Measurements from ENCODE around the gene KCTD16. TPM values are rescaled to one million over a fixed set of nuclear protein-coding genes. Genes with fewer than 3 reads are reported as not detected.

Gene KCTD16
- total RNA-seq, 1 donor from 2014 or later = not detected

GRCh38 chr5:144473650-144474049, 303.0 kb downstream of the KCTD16 start:
- no peaks in the 10 kb centered on the region for H3K4me1 Mint-ChIP-seq
- H3K4me3 Mint-ChIP-seq = no peak overlapping the region
- intact Hi-C loops (cut with micrococcal nuclease) = no loop called here
- H3K27me3 Mint-ChIP-seq = no peaks in the 10 kb centered on the region
- H3K36me3 Mint-ChIP-seq (ENCODE audit: low read depth) = no peaks in the 10 kb centered on the region
- H3K9me3 Mint-ChIP-seq = no peaks in the 10 kb centered on the region
- H3K27ac Mint-ChIP-seq = no peak overlapping the region
- no peak for DNase-seq

- H3K27me3 Mint-ChIP-seq = no peaks in the 10 kb centered on the region
- H3K4me3 Mint-ChIP-seq = no peak overlapping the region
- intact Hi-C loops (cut with micrococcal nuclease) = no loop called here
- no peak for DNase-seq
- H3K4me1 Mint-ChIP-seq = no peaks in the 10 kb centered on the region
- H3K9me3 Mint-ChIP-seq = no peaks in the 10 kb centered on the region
- H3K36me3 Mint-ChIP-seq (ENCODE audit: low read depth) = no peaks in the 10 kb centered on the region
- no peak overlapping the region for H3K27ac Mint-ChIP-seq
Measured at GRCh38 chr5:144478565-144478964, 307.9 kb downstream of the KCTD16 start.

- DNase-seq = no peak
- intact Hi-C loops (cut with micrococcal nuclease) = no loop called here
- H3K9me3 Mint-ChIP-seq = no peaks in the 10 kb centered on the region
- no peak overlapping the region for H3K27ac Mint-ChIP-seq
- no peaks in the 10 kb centered on the region for H3K27me3 Mint-ChIP-seq
- no peaks in the 10 kb centered on the region for H3K4me1 Mint-ChIP-seq
- no peaks in the 10 kb centered on the region for H3K36me3 Mint-ChIP-seq (ENCODE audit: low read depth)
- no peak overlapping the region for H3K4me3 Mint-ChIP-seq
Measured at GRCh38 chr5:144481861-144482260, 311.2 kb downstream of the KCTD16 start.

- intact Hi-C loops (cut with micrococcal nuclease) = no loop called here
- no peaks in the 10 kb centered on the region for H3K4me1 Mint-ChIP-seq
Measured at GRCh38 chr5:144484124-144484897, 313.6 kb downstream of the KCTD16 start.

DNA sequence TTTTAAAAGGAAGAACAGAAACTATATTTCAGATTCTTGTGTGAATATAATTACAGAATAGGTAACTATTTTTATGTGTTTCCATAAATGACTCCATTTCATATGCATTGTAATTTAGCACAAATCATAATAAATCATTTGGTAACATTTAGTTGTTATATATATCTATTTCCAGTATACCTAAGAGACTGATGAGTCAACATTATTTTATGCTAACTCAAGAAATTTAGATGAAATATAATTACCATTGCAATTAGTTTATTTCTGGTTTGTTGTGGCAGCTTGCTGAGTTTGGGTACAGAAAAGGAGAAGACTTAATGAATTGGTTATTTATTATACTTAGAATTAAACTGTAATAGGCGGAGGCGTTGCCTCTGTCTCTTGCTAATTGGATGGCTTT, 314.9 kb downstream of the KCTD16 start:
- intact Hi-C loops (cut with micrococcal nuclease) = no loop called here
- Mint-ChIP-seq H3K4me3 (no peak overlapping the region), H3K27ac (no peak overlapping the region), H3K27me3 (no peaks in the 10 kb centered on the region), H3K9me3 (no peaks in the 10 kb centered on the region), H3K4me1 (no peaks in the 10 kb centered on the region), H3K36me3 (ENCODE audit: low read depth) (no peaks in the 10 kb centered on the region)
- no peak for DNase-seq

More at GRCh38 chr5:144484124-144484897, 313.6 kb downstream of the KCTD16 start:
- no peaks in the 10 kb centered on the region for H3K36me3 Mint-ChIP-seq (ENCODE audit: low read depth)
- no peak overlapping the region for H3K4me3 Mint-ChIP-seq
- H3K9me3 Mint-ChIP-seq = no peaks in the 10 kb centered on the region
- H3K27ac Mint-ChIP-seq = no peak overlapping the region
- DNase-seq = no peak
- no peaks in the 10 kb centered on the region for H3K27me3 Mint-ChIP-seq

DNA sequence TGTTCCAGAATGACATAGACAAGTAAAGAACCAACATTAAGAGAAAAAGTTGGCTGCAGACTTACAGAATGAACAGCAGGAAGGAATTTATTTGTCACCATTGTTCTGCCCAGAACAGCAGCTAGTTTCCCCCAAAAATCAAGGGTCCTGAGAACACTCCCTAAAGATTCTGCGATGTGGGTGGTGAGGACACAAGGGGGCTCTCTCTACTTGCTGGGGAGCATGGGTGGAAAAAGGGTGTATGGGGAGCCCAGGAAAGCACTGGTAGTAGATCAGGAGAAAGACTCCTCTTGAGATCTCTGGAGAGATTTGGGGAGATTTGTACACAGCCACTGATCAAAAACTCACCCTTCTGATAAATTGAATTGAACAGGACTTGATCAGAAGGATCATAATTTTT, 316.5 kb downstream of the KCTD16 start:
- no peaks in the 10 kb centered on the region for H3K27me3 Mint-ChIP-seq

GRCh38 chr5:144487761-144488160, 317.1 kb downstream of the KCTD16 start:
- no peaks in the 10 kb centered on the region for H3K27me3 Mint-ChIP-seq
- intact Hi-C loops (cut with micrococcal nuclease) = no loop called here
- no peaks in the 10 kb centered on the region for H3K9me3 Mint-ChIP-seq
- no peak overlapping the region for H3K4me3 Mint-ChIP-seq
- DNase-seq = no peak
- H3K27ac Mint-ChIP-seq = no peak overlapping the region
- no peaks in the 10 kb centered on the region for H3K4me1 Mint-ChIP-seq
- H3K36me3 Mint-ChIP-seq (ENCODE audit: low read depth) = no peaks in the 10 kb centered on the region

More for the DNA sequence above, 316.5 kb downstream of the KCTD16 start:
- no peaks in the 10 kb centered on the region for H3K9me3 Mint-ChIP-seq
- H3K36me3 Mint-ChIP-seq (ENCODE audit: low read depth) = no peaks in the 10 kb centered on the region
- H3K4me3 Mint-ChIP-seq = no peak overlapping the region
- H3K4me1 Mint-ChIP-seq = no peaks in the 10 kb centered on the region
- no peak for DNase-seq
- intact Hi-C loops (cut with micrococcal nuclease) = no loop called here
- H3K27ac Mint-ChIP-seq = no peak overlapping the region

GRCh38 chr5:144503123-144503522, 332.4 kb downstream of the KCTD16 start:
- intact Hi-C loops (cut with micrococcal nuclease) = no loop called here

DNA sequence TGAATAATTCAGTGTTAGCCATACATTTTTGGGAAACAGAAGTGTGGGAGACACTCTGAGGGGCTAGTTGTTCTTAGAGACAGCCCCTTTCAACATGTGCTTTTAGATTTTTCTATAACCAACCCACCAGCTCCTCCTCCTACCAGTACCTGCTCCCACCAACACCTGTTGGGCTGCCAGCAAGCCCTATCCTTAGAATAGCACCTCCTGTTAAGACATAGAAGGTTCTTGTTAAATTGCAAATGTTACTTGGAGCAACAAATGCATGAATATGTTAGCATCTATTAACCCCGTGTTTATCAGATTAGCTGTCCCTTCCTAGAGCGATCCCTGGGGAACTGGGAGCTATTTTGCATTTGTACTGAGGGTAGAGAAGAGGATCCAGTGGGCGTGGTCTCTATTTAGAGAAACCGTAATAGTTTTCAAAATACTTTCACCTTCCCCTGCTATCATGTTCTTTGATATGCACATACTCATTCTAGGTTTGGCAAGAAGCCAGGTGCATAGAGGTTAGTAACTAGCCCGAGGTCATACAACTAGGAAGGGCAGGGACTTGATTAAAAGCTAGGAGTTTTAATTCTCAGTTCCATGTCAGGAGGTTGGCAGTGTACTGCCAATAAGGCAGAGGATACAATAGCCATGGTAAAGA, 334.4 kb downstream of the KCTD16 start:
- peaks cover 1% of the 10 kb centered on the region for H3K9me3 Mint-ChIP-seq
- no peak overlapping the region for H3K27ac Mint-ChIP-seq
- no peak overlapping the region for H3K4me3 Mint-ChIP-seq
- intact Hi-C loops (cut with micrococcal nuclease) = no loop called here
- H3K36me3 Mint-ChIP-seq (ENCODE audit: low read depth) = no peaks in the 10 kb centered on the region
- no peak for DNase-seq
- H3K4me1 Mint-ChIP-seq = no peaks in the 10 kb centered on the region
- H3K27me3 Mint-ChIP-seq = no peaks in the 10 kb centered on the region

More at GRCh38 chr5:144503123-144503522, 332.4 kb downstream of the KCTD16 start:
- no peaks in the 10 kb centered on the region for H3K4me1 Mint-ChIP-seq
- H3K9me3 Mint-ChIP-seq = peaks cover 4% of the 10 kb centered on the region
- no peak overlapping the region for H3K4me3 Mint-ChIP-seq
- no peaks in the 10 kb centered on the region for H3K27me3 Mint-ChIP-seq
- no peak for DNase-seq
- no peak overlapping the region for H3K27ac Mint-ChIP-seq
- no peaks in the 10 kb centered on the region for H3K36me3 Mint-ChIP-seq (ENCODE audit: low read depth)

DNA sequence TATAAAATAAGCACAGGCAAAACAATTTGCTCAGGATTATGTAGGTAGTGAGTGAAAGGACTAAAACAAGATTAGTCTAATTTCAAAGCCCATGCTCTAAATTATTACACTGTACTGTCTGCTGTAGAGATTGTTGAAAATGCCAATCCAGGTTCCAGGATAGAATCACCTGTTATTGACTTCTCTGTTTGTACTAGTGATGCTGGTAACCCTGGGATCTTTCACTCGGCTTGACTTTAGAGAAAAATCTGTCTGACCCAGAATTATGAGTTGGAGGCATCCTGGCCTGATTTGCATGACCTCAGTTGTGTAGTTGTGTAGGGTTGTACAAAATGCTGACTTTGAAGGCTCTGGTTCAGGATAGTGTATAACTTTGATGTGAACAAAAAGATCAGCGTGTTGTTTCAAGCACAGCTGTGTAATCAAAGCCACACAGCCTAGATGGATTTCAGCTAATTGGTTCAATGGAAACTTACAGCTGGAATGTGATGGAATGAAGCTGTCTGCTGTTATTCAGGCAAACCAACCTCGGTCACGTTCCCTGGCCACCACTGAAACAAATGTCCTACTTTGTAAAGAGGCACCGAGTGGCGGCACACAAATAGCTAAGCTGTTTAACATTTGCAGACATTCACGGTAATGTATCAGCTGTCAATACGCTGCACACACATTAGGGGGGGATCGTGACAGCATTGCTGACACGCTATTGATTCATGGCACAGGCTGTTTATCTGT, 340.3 kb downstream of the KCTD16 start:
- Mint-ChIP-seq H3K4me1 (no peaks in the 10 kb centered on the region), H3K27me3 (no peaks in the 10 kb centered on the region), H3K9me3 (peaks cover 7% of the 10 kb centered on the region), H3K4me3 (no peak overlapping the region), H3K27ac (no peak overlapping the region), H3K36me3 (ENCODE audit: low read depth) (no peaks in the 10 kb centered on the region)
- intact Hi-C loops (cut with micrococcal nuclease) = no loop called here
- no peak for DNase-seq

DNA sequence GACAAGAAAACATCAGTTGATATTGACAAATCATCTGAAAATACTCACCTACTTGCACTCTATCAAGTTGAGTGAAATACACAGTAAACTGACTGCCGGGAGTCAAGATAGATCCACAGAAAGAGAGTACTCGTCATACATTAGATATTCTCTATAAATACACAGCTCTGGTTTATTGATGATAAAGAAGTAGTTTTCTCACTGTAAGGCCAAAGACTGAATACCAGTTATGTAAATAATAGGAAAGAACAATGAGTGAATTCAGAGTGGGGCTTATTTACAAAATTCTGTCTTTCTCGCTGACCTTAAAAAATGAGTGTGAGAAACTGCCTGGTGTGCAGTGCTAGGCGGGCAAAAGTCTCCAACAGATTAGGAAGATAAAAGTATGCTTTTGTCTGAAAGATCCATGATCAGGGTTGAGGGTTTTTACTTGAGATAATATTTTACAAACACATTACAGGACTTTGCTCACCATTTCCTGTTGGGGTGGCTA, 341.0 kb downstream of the KCTD16 start:
- intact Hi-C loops (cut with micrococcal nuclease) = no loop called here
- H3K27ac Mint-ChIP-seq = no peak overlapping the region
- no peaks in the 10 kb centered on the region for H3K36me3 Mint-ChIP-seq (ENCODE audit: low read depth)

GRCh38 chr5:144522698-144523097, 352.0 kb downstream of the KCTD16 start:
- no peaks in the 10 kb centered on the region for H3K36me3 Mint-ChIP-seq (ENCODE audit: low read depth)
- DNase-seq = no peak
- no peaks in the 10 kb centered on the region for H3K9me3 Mint-ChIP-seq
- no peak overlapping the region for H3K27ac Mint-ChIP-seq
- H3K4me1 Mint-ChIP-seq = no peaks in the 10 kb centered on the region
- no peak overlapping the region for H3K4me3 Mint-ChIP-seq
- no peaks in the 10 kb centered on the region for H3K27me3 Mint-ChIP-seq
- intact Hi-C loops (cut with micrococcal nuclease) = no loop called here

More for the DNA sequence above, 341.0 kb downstream of the KCTD16 start:
- H3K4me3 Mint-ChIP-seq = no peak overlapping the region
- no peaks in the 10 kb centered on the region for H3K4me1 Mint-ChIP-seq
- peaks cover 7% of the 10 kb centered on the region for H3K9me3 Mint-ChIP-seq
- DNase-seq = no peak
- no peaks in the 10 kb centered on the region for H3K27me3 Mint-ChIP-seq

DNA sequence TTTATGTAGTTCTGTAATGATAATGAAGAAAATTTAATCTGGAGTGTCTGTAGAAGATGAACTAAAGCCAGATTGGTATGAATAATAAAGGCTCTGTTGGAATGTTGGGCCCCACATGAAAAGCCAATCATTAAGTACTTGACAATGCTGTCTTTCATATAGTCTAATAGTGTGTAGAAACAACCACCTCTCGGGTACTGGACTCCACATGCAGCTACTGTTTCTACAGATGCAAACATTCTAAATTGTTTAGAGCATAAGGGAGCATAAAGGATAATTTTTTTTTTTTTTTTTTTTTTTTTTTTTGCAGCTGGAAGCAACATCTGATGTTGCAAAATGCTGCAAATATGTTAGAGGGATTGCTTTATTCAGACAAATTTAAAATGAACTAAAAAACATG, 354.3 kb downstream of the KCTD16 start:
- no peaks in the 10 kb centered on the region for H3K4me1 Mint-ChIP-seq
- intact Hi-C loops (cut with micrococcal nuclease) = no loop called here
- no peaks in the 10 kb centered on the region for H3K36me3 Mint-ChIP-seq (ENCODE audit: low read depth)
- DNase-seq = no peak
- H3K27me3 Mint-ChIP-seq = no peaks in the 10 kb centered on the region
- no peak overlapping the region for H3K27ac Mint-ChIP-seq
- no peaks in the 10 kb centered on the region for H3K9me3 Mint-ChIP-seq
- no peak overlapping the region for H3K4me3 Mint-ChIP-seq

DNA sequence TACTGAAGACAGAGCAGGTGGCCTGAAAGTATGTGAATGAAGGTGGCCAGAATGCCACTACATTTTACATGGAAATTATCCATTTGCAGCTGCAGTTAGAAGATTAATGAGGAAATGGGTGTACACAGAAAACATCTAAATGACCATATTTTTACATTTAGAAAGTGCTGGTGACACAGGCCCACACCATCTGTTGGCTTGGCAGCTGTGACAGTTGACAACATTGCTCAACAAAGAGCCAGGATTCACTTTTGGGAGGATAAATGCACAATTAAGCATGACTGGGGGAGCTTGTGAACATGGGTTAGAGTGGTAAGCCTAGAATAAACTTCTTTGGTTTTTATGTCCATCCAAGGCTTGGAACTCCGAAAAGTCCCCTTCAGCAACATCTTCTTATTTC, 360.5 kb downstream of the KCTD16 start:
- no peak for DNase-seq
- Mint-ChIP-seq H3K4me1 (no peaks in the 10 kb centered on the region), H3K9me3 (no peaks in the 10 kb centered on the region), H3K27me3 (no peaks in the 10 kb centered on the region), H3K4me3 (no peak overlapping the region), H3K27ac (no peak overlapping the region), H3K36me3 (ENCODE audit: low read depth) (no peaks in the 10 kb centered on the region)
- intact Hi-C loops (cut with micrococcal nuclease) = no loop called here

Measured in activated CD4-positive, alpha-beta T cell treated with anti-CD3 and anti-CD28 coated beads, Interleukin-2, amount 10 ng/mL, durations not matched to agents 24 days and 14 days (primary cell).